Thoracic aorta (tissue), 2 donors: ENCODE results near the gene ISX. TPM values are rescaled to one million over a fixed set of nuclear protein-coding genes. Genes with fewer than 3 reads are reported as not detected.

Experiments
- ATAC-seq: fragments of 150-250 bp; one replicate; pipeline ENCODE4 v1.8.0; 2017; ENCODE audit warnings: low read depth; ENCODE audit not compliant: insufficient number of reproducible peaks, low FRiP score
- DNase-seq: peaks from one replicate; pipeline ENCODE4 v3.0.0-alpha.2; 2020; ENCODE audit warnings: low spot score
- H3K27ac ChIP-seq, 2 donors: fragments of 200-600 bp; sonication (generic); 1 replicate in 1 of 2; 2 replicates in 1 of 2; pipeline ENCODE4 v1.5.1; 2016; ENCODE audit warnings: mild to moderate bottlenecking in 2 of 2, moderate library complexity in 2 of 2
- H3K27me3 ChIP-seq: fragments of 200-600 bp; sonication (generic); replicated peaks from 2 replicates; pipeline ENCODE4 v1.6.0; 2016; ENCODE audit warnings: mild to moderate bottlenecking; ENCODE audit not compliant: insufficient read depth
- H3K36me3 ChIP-seq: fragments of 200-600 bp; sonication (generic); one replicate; pipeline ENCODE4 v1.5.1; 2016
- H3K4me1 ChIP-seq, 2 donors: fragments of 200-600 bp; sonication (generic); 1 replicate in 1 of 2; 2 replicates in 1 of 2; pipeline versions ENCODE4 v1.5.1 to v1.6.0; 2016; ENCODE audit warnings: low read depth in 2 of 2, mild to moderate bottlenecking in 1 of 2; ENCODE audit not compliant: control insufficient read depth in 1 of 2
- H3K4me3 ChIP-seq: fragments of 200-600 bp; sonication (generic); 2 replicates; pipeline ENCODE4 v1.5.1; 2016; ENCODE audit warnings: mild to moderate bottlenecking
- H3K9me3 ChIP-seq: fragments of 200-600 bp; sonication (generic); 2 replicates; pipeline ENCODE4 v1.5.1; 2016
- total RNA-seq, 2 donors: library from RNA; depleted of rRNA; stranded (reverse); fragments of >200 nt; gene quantifications; one replicate each; pipeline versions ENCODE4 v1.1.0 to v1.2.3, GENCODE V29; 2016
- TF ChIP-seq, protein P1 (sequence below): fragments of 200-600 bp; sonication (generic); IDR thresholded peaks from one replicate; pipeline ENCODE4 v1.5.1; 2019; ENCODE audit warnings: antibody characterized with exemption

ISX gene
- total RNA-seq, 2 donors from 2014 or later, result not detected

- no peak overlapping the region for H3K4me3 ChIP-seq
- TF ChIP-seq, protein P1, sequence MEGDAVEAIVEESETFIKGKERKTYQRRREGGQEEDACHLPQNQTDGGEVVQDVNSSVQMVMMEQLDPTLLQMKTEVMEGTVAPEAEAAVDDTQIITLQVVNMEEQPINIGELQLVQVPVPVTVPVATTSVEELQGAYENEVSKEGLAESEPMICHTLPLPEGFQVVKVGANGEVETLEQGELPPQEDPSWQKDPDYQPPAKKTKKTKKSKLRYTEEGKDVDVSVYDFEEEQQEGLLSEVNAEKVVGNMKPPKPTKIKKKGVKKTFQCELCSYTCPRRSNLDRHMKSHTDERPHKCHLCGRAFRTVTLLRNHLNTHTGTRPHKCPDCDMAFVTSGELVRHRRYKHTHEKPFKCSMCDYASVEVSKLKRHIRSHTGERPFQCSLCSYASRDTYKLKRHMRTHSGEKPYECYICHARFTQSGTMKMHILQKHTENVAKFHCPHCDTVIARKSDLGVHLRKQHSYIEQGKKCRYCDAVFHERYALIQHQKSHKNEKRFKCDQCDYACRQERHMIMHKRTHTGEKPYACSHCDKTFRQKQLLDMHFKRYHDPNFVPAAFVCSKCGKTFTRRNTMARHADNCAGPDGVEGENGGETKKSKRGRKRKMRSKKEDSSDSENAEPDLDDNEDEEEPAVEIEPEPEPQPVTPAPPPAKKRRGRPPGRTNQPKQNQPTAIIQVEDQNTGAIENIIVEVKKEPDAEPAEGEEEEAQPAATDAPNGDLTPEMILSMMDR, result no peak
- no peak for DNase-seq
- ATAC-seq, result no peak
- no peaks in the 10 kb centered on the region for H3K4me1 ChIP-seq
- H3K27me3 ChIP-seq, result no peaks in the 10 kb centered on the region
- no peak overlapping the region for H3K27ac ChIP-seq
- no peaks in the 10 kb centered on the region for H3K9me3 ChIP-seq
- H3K36me3 ChIP-seq, result no peaks in the 10 kb centered on the region
Observed at GRCh38 chr22:35113341-35113740, 47.4 kb downstream of the ISX start.

- H3K27ac ChIP-seq, result no peak overlapping the region
- H3K9me3 ChIP-seq, result no peaks in the 10 kb centered on the region
- DNase-seq (no peak), ATAC-seq (no peak)
- no peaks in the 10 kb centered on the region for H3K27me3 ChIP-seq
- H3K4me3 ChIP-seq, result no peak overlapping the region
- TF ChIP-seq, protein P1, result no peak
- H3K36me3 ChIP-seq, result no peaks in the 10 kb centered on the region
- no peaks in the 10 kb centered on the region for H3K4me1 ChIP-seq
Observed at GRCh38 chr22:35114131-35114980, 48.4 kb downstream of the ISX start.

- no peaks in the 10 kb centered on the region for H3K4me1 ChIP-seq
- no peaks in the 10 kb centered on the region for H3K27me3 ChIP-seq
- no peak for DNase-seq
- H3K27ac ChIP-seq, result no peak overlapping the region
- no peak for ATAC-seq
- no peak overlapping the region for H3K4me3 ChIP-seq
- H3K36me3 ChIP-seq, result no peaks in the 10 kb centered on the region
- TF ChIP-seq, protein P1, result no peak
- no peaks in the 10 kb centered on the region for H3K9me3 ChIP-seq
Observed at GRCh38 chr22:35115515-35115914, 49.6 kb downstream of the ISX start.

DNA sequence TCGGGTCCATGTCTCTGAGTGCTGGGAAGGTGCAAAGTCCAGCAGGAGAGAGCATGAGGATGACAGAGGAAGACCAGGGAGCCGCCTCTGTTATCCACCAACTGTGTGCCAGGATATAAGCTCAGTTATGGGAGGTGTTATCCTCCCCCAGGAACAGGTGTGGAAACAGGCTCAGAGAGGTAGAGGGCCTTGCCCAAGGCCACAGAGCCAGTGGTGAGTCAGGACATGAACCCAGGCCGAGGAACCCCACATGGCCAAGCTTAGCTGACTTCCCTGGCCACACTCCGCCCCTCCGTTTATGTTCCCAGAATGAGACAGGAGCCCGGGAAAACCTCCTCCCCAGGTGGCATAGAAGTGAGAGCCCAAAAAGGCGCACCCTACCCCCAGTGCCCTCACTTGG, 50.3 kb downstream of the ISX start:
- TF ChIP-seq, protein P1, result no peak
- no peak for DNase-seq
- Histone ChIP-seq H3K4me1 (no peaks in the 10 kb centered on the region), H3K9me3 (no peaks in the 10 kb centered on the region), H3K27ac (no peak overlapping the region), H3K36me3 (no peaks in the 10 kb centered on the region), H3K4me3 (no peak overlapping the region), H3K27me3 (no peaks in the 10 kb centered on the region)
- ATAC-seq, result no peak

- Histone ChIP-seq H3K27ac (no peak overlapping the region), H3K27me3 (no peaks in the 10 kb centered on the region), H3K4me1 (no peaks in the 10 kb centered on the region), H3K4me3 (no peak overlapping the region), H3K9me3 (no peaks in the 10 kb centered on the region), H3K36me3 (no peaks in the 10 kb centered on the region)
- DNase-seq (no peak), ATAC-seq (no peak)
- TF ChIP-seq, protein P1, result no peak
Observed at GRCh38 chr22:35116817-35117216, 50.9 kb downstream of the ISX start.
